ENCODE measurements around the gene CCDC7.

- no peak for TF ChIP-seq CTCF (IDR thresholded peaks at IDR 0.05)
- no peak for TF ChIP-seq POLR2AphosphoS5 (IDR thresholded peaks at IDR 0.05; ENCODE audit: low read depth, low read length)
These were observed 176.5 kb downstream of the CCDC7 start for GRCh38 chr10:32622409-32622808.
